ENCODE data around the gene CACNA1C. TPM values are rescaled to one million over a fixed set of nuclear protein-coding genes. Genes with fewer than 3 reads are reported as not detected.

The CACNA1C gene
- total RNA-seq, 1 experiment from 2014 or later, result 1.1 TPM

DNA sequence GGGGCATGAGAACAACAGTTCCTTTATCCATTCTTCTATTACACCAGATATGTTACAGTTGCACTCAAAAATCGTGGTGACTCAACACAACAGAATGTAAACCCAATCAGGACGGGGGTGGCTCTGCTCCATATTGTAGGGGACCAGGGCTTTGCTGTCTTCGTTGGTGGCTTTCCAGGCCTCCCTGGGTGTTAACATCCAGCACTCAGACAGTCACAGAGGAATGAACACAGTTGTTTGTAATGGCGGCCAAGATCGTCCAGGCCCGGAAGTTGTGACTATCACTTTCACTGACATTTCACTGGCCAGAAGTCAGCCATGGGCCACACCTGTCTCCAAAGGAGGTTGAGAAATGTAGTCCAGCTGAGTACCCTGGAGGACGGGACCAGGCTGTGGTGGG, 204.1 kb downstream of the CACNA1C start:
- no peak overlapping the region for H3K4ac ChIP-seq (ENCODE audit: low read depth, low read length)
- H3K23ac ChIP-seq (ENCODE audit: insufficient read length, low read depth, low read length), result no peak overlapping the region
- no peak overlapping the region for H2BK5ac ChIP-seq (ENCODE audit: insufficient read length, low read length)
- H3K56ac ChIP-seq (ENCODE audit: insufficient read length, low read depth, low read length), result no peak overlapping the region
- peaks cover 3% of the 10 kb centered on the region for H4K20me1 ChIP-seq (ENCODE audit: control insufficient read depth, insufficient read depth, insufficient read length)
- H3K4me1 ChIP-seq (ENCODE audit: insufficient read depth, low read length), result no peaks in the 10 kb centered on the region
- H3K23me2 ChIP-seq (ENCODE audit: insufficient read length, low read depth, low read length, poor library complexity, severe bottlenecking), result no peaks in the 10 kb centered on the region
- no peak overlapping the region for H2BK120ac ChIP-seq (ENCODE audit: low read depth, low read length, poor library complexity, severe bottlenecking)
- H3K79me2 ChIP-seq (ENCODE audit: insufficient read depth, low read length), result no peaks in the 10 kb centered on the region
- Mint-ChIP-seq H3K4me3 (no peak overlapping the region), H3K36me3 (ENCODE audit: insufficient read depth in 1 of 3, low read depth in 3 of 3) (peaks cover 4 to 5% (median 4%) of the 10 kb centered on the region in 3 experiments; a peak in 6 of 7 replicates), H3K27ac (no peak overlapping the region), H3K4me1 (peaks cover 8 to 9% of the 10 kb centered on the region in 2 experiments), H3K9me3 (peaks cover 9 to 12% of the 10 kb centered on the region in 2 experiments), H3K27me3 (ENCODE audit: low read depth) (no peaks in the 10 kb centered on the region)
- H2BK12ac ChIP-seq (ENCODE audit: insufficient read length, low read depth, low read length), result no peak overlapping the region
- no peaks in the 10 kb centered on the region for H3K79me1 ChIP-seq (ENCODE audit: insufficient read depth, low read depth, low read length, poor library complexity, severe bottlenecking)
- H3K14ac ChIP-seq (ENCODE audit: insufficient read depth, low read length), result no peak overlapping the region
- no peaks in the 10 kb centered on the region for H3K27me3 ChIP-seq (ENCODE audit: insufficient read depth, low read length)
- H3T11ph ChIP-seq (ENCODE audit: low read length), result no peak overlapping the region
- no peak overlapping the region for H2AK5ac ChIP-seq (ENCODE audit: insufficient read length, low read length)
- no peak overlapping the region for H3K18ac ChIP-seq (ENCODE audit: insufficient read length, low read depth, low read length)
- H2AFZ ChIP-seq (ENCODE audit: low read length), result no peak overlapping the region
- no peak overlapping the region for H3K9ac ChIP-seq (ENCODE audit: extremely low read depth, insufficient read length, low read length)
- H2BK20ac ChIP-seq (ENCODE audit: low read depth, low read length, poor library complexity, severe bottlenecking), result no peak overlapping the region
- H4K91ac ChIP-seq (ENCODE audit: insufficient read length, low read depth, low read length), result no peak overlapping the region
- no peak overlapping the region for H4K5ac ChIP-seq (ENCODE audit: insufficient read length, low read depth, low read length)
- H4K8ac ChIP-seq (replicated peaks; ENCODE audit: insufficient read length, low read depth, low read length), result no peak overlapping the region
- peaks cover 7% of the 10 kb centered on the region for H3K9me3 ChIP-seq (ENCODE audit: control insufficient read depth, low read depth, low read length)
- no peak overlapping the region for H3K4me2 ChIP-seq (ENCODE audit: insufficient read depth, insufficient read length, low read length)
- WGBS (ENCODE audit: extremely low coverage, insufficient read length, low lambda C conversion rate), result no CpG with 5 or more reads among the region's 7 CpGs
- H2BK15ac ChIP-seq (ENCODE audit: low read depth, low read length), result no peak overlapping the region
- no peak overlapping the region for H3K27ac ChIP-seq (ENCODE audit: insufficient read length, low read depth, low read length)
- no peak for DNase-seq
- TF ChIP-seq CTCF (conservative IDR thresholded peaks at IDR 0.05), result no peak

Measured in H9 (cell line).